ENCODE results near the gene ADNP. TPM values are rescaled to one million over a fixed set of nuclear protein-coding genes. Genes with fewer than 3 reads are reported as not detected.

ADNP gene
- total and polyA plus RNA-seq, 2 of the 13 experiments (the other 11 are each of a cell fraction or from before 2014, with no cell fraction given) = 21.0 to 21.5 TPM

DNA sequence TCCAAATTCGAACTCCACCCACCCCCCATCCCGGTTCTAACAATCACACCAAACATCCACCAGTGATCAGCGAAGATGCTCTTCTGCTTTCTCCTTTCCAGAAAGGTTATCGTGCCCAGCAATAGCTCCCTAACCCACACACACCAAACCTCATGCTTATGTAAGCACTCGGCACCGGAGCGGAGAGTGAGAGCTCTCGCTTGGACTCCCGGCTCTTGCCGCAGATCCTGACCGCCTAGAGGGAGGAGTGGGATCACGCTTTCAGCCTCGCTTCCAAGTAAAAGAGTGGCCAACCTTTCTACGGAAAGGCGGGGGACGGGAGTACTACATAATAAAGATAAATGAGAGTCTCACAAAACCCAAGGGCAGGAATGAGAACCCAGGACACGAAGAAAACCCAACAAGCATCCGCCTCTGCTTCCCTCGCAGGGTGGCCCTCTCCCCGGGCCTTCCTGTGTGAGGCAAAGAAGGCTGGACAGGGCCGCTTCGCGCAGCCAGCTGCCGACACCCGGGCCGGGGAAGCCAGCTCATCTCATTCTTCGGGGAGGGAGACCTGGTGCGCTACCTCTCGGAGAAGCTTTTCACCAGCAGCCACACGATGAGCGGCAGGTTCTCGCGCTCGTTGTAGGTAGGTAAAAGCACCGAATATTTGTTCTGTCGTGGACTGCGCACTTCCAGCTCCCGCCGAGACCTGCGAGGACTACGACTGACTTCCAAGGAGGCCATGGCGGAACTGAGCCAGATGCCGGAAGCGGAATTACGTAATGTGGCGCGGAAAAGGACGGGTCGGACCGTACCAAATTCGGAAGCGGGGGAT is 26.8 kb upstream of the ADNP start, which contains the start of gene DPM1 (continued):
- TF ChIP-seq, protein P1, sequence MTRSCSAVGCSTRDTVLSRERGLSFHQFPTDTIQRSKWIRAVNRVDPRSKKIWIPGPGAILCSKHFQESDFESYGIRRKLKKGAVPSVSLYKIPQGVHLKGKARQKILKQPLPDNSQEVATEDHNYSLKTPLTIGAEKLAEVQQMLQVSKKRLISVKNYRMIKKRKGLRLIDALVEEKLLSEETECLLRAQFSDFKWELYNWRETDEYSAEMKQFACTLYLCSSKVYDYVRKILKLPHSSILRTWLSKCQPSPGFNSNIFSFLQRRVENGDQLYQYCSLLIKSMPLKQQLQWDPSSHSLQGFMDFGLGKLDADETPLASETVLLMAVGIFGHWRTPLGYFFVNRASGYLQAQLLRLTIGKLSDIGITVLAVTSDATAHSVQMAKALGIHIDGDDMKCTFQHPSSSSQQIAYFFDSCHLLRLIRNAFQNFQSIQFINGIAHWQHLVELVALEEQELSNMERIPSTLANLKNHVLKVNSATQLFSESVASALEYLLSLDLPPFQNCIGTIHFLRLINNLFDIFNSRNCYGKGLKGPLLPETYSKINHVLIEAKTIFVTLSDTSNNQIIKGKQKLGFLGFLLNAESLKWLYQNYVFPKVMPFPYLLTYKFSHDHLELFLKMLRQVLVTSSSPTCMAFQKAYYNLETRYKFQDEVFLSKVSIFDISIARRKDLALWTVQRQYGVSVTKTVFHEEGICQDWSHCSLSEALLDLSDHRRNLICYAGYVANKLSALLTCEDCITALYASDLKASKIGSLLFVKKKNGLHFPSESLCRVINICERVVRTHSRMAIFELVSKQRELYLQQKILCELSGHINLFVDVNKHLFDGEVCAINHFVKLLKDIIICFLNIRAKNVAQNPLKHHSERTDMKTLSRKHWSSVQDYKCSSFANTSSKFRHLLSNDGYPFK (CRISPR knock-in tag; IDR thresholded peaks at IDR 0.05; ENCODE audit: borderline replicate concordance) = peak; percentile 88; the same call in 1 of the 2 replicates
- TF ChIP-seq YEATS2 (CRISPR knock-in tag; IDR thresholded peaks at IDR 0.05; ENCODE audit: borderline replicate concordance) (peak; percentile 93), NCOA2 (CRISPR knock-in tag; IDR thresholded peaks at IDR 0.05) (peak; percentile 68), KMT2B (CRISPR knock-in tag; IDR thresholded peaks at IDR 0.05) (peak; percentile 92), ZNF33A (CRISPR knock-in tag; IDR thresholded peaks at IDR 0.05; ENCODE audit: borderline replicate concordance) (no peak), ZNF124 (CRISPR knock-in tag; IDR thresholded peaks at IDR 0.05) (peak; percentile 80; the same call in 1 of the 2 replicates), FOXJ3 (CRISPR knock-in tag; IDR thresholded peaks at IDR 0.05; ENCODE audit: borderline replicate concordance) (no peak), NR3C1 (CRISPR knock-in tag; IDR thresholded peaks at IDR 0.05) (no peak), JUNB (CRISPR knock-in tag; IDR thresholded peaks at IDR 0.05; ENCODE audit: borderline replicate concordance) (no peak), RXRA (CRISPR knock-in tag; IDR thresholded peaks at IDR 0.05) (peak; percentile 80), HOXA7 (CRISPR knock-in tag; IDR thresholded peaks at IDR 0.05) (no peak), ZBTB21 (CRISPR knock-in tag; IDR thresholded peaks at IDR 0.05) (peak; percentile 78), TCF7 (IDR thresholded peaks at IDR 0.05; ENCODE audit: low read depth) (no peak), ZNF543 (CRISPR knock-in tag; IDR thresholded peaks at IDR 0.05) (peak; percentile 13; the same call in 1 of the 2 replicates), ONECUT2 (CRISPR knock-in tag; IDR thresholded peaks at IDR 0.05) (no peak)
- TF ChIP-seq, protein P2, sequence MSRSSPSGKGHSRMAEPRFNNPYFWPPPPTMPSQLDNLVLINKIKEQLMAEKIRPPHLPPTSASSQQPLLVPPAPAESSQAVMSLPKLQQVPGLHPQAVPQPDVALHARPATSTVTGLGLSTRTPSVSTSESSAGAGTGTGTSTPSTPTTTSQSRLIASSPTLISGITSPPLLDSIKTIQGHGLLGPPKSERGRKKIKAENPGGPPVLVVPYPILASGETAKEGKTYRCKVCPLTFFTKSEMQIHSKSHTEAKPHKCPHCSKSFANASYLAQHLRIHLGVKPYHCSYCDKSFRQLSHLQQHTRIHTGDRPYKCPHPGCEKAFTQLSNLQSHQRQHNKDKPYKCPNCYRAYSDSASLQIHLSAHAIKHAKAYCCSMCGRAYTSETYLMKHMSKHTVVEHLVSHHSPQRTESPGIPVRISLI (CRISPR knock-in tag; IDR thresholded peaks at IDR 0.05; ENCODE audit: borderline replicate concordance) = no peak
- TF ChIP-seq, protein P3, sequence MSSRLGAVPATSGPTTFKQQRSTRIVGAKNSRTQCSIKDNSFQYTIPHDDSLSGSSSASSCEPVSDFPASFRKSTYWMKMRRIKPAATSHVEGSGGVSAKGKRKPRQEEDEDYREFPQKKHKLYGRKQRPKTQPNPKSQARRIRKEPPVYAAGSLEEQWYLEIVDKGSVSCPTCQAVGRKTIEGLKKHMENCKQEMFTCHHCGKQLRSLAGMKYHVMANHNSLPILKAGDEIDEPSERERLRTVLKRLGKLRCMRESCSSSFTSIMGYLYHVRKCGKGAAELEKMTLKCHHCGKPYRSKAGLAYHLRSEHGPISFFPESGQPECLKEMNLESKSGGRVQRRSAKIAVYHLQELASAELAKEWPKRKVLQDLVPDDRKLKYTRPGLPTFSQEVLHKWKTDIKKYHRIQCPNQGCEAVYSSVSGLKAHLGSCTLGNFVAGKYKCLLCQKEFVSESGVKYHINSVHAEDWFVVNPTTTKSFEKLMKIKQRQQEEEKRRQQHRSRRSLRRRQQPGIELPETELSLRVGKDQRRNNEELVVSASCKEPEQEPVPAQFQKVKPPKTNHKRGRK (CRISPR knock-in tag; IDR thresholded peaks at IDR 0.05) = no peak; the same call in 1 of the 2 replicates
- TF ChIP-seq, protein P4, sequence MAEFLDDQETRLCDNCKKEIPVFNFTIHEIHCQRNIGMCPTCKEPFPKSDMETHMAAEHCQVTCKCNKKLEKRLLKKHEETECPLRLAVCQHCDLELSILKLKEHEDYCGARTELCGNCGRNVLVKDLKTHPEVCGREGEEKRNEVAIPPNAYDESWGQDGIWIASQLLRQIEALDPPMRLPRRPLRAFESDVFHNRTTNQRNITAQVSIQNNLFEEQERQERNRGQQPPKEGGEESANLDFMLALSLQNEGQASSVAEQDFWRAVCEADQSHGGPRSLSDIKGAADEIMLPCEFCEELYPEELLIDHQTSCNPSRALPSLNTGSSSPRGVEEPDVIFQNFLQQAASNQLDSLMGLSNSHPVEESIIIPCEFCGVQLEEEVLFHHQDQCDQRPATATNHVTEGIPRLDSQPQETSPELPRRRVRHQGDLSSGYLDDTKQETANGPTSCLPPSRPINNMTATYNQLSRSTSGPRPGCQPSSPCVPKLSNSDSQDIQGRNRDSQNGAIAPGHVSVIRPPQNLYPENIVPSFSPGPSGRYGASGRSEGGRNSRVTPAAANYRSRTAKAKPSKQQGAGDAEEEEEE (CRISPR knock-in tag; IDR thresholded peaks at IDR 0.05; ENCODE audit: borderline replicate concordance) = peak; percentile 83; the same call in 1 of the 2 replicates
- TF ChIP-seq, protein P5, sequence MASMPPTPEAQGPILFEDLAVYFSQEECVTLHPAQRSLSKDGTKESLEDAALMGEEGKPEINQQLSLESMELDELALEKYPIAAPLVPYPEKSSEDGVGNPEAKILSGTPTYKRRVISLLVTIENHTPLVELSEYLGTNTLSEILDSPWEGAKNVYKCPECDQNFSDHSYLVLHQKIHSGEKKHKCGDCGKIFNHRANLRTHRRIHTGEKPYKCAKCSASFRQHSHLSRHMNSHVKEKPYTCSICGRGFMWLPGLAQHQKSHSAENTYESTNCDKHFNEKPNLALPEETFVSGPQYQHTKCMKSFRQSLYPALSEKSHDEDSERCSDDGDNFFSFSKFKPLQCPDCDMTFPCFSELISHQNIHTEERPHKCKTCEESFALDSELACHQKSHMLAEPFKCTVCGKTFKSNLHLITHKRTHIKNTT (CRISPR knock-in tag; IDR thresholded peaks at IDR 0.05) = no peak; the same call in 1 of the 2 replicates

Data from HepG2 (cell line).